ENCODE data around the gene MAN1A1.

Gene MAN1A1

GRCh38 chr6:119264854-119265397 is 84.6 kb downstream of the MAN1A1 start:
- no peak overlapping the region for H3K4me3 ChIP-seq (ENCODE audit: low read depth, low read length)
- no peak for TF ChIP-seq CTCF (IDR thresholded peaks at IDR 0.05; ENCODE audit: low read depth, low read length, missing control alignments)
- DNase-seq (ENCODE audit: low read depth), result no peak

- TF ChIP-seq CTCF (IDR thresholded peaks at IDR 0.05; ENCODE audit: low read depth, low read length, missing control alignments), result no peak
- no peak for DNase-seq (ENCODE audit: low read depth)
- no peak overlapping the region for H3K4me3 ChIP-seq (ENCODE audit: low read depth, low read length)
Observed at GRCh38 chr6:119262612-119263011, 86.9 kb downstream of the MAN1A1 start.

GRCh38 chr6:119261944-119262284 is 87.6 kb downstream of the MAN1A1 start:
- TF ChIP-seq CTCF (IDR thresholded peaks at IDR 0.05; ENCODE audit: low read depth, low read length, missing control alignments), result no peak
- H3K4me3 ChIP-seq (ENCODE audit: low read depth, low read length), result no peak overlapping the region
- DNase-seq (ENCODE audit: low read depth), result no peak

GRCh38 chr6:119259027-119259426 is 90.5 kb downstream of the MAN1A1 start:
- no peak overlapping the region for H3K4me3 ChIP-seq (ENCODE audit: low read depth, low read length)
- no peak for DNase-seq (ENCODE audit: low read depth)
- TF ChIP-seq CTCF (IDR thresholded peaks at IDR 0.05; ENCODE audit: low read depth, low read length, missing control alignments), result no peak

- no peak for DNase-seq (ENCODE audit: low read depth)
- TF ChIP-seq CTCF (IDR thresholded peaks at IDR 0.05; ENCODE audit: low read depth, low read length, missing control alignments), result no peak
- no peak overlapping the region for H3K4me3 ChIP-seq (ENCODE audit: low read depth, low read length)
Observed at GRCh38 chr6:119257726-119258125, 91.8 kb downstream of the MAN1A1 start.

GRCh38 chr6:119256978-119257462 is 92.5 kb downstream of the MAN1A1 start:
- DNase-seq (ENCODE audit: low read depth), result no peak
- H3K4me3 ChIP-seq (ENCODE audit: low read depth, low read length), result no peak overlapping the region
- TF ChIP-seq CTCF (IDR thresholded peaks at IDR 0.05; ENCODE audit: low read depth, low read length, missing control alignments), result no peak

GRCh38 chr6:119256392-119256791 is 93.2 kb downstream of the MAN1A1 start:
- no peak overlapping the region for H3K4me3 ChIP-seq (ENCODE audit: low read depth, low read length)
- no peak for DNase-seq (ENCODE audit: low read depth)
- no peak for TF ChIP-seq CTCF (IDR thresholded peaks at IDR 0.05; ENCODE audit: low read depth, low read length, missing control alignments)

All from GM12864 (cell line).